GM19452 (cell line): ENCODE measurements around the gene ACAP3.

Experiments
- ATAC-seq: cut with Tn5 transposase; IDR thresholded peaks from one replicate; pipeline ENCODE4 v1.9.1; 2021; ENCODE audit not compliant: unreplicated experiment

The ACAP3 gene

GRCh38 chr1:1246577-1247340, 61.0 kb downstream of the ACAP3 start, which contains the start of gene C1QTNF12:
Gene C1QTNF12, minus strand, starts transcription at chr1:1246722. Its CDS starts 32 bp downstream, at chr1:1246690.
- ATAC-seq = no peak

- no peak for ATAC-seq
These were observed 61.7 kb downstream of the ACAP3 start for GRCh38 chr1:1245817-1246576.

- ATAC-seq = no peak
These were observed 62.4 kb downstream of the ACAP3 start for GRCh38 chr1:1245178-1245816.

GRCh38 chr1:1244192-1244811, 63.4 kb downstream of the ACAP3 start:
- ATAC-seq = no peak

GRCh38 chr1:1243807-1244191, 63.9 kb downstream of the ACAP3 start:
- ATAC-seq = no peak

- no peak for ATAC-seq
These were observed 64.5 kb downstream of the ACAP3 start for GRCh38 chr1:1243266-1243660.

DNA sequence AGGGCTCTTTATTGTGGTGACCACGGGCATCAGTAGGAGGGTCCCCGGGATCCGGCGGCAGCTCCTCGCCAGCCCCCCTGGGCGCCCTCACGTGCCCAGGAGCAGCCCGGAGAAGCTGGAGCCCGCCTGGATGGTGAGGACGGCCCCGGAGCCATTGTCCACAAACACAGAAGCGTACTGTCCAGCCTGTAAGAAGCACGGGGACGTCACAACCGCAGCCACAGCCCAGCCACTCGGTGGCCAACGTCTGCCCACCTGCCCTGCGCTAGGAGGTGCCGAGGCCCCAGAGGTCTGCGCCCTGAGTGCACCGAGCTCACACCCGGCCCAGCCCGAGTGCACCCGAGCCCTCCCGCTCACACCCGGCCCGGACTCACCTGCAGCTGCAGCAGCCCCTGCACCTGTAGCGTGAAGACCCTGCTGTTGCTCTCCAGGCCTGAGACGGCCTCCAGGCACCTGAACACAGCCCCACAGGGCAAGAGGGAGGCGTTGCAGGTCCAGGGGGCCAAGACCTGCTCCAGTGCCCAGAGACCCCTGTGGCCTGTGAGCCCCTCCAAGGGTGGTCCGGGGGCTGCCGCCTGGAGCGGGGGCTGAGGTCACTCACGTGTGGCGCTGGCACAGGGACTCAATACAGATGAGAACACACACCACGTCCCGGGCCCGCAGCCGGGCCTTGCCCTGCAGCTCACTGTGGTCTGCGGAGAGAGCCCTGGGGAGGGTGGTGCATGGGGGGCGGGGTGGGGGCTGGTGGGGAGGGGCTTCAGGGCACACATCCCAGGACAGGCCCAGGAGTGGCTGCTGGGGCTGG, 65.1 kb downstream of the ACAP3 start:
- no peak for ATAC-seq
